ENCODE measurements around the gene CISD1. TPM values are rescaled to one million over a fixed set of nuclear protein-coding genes. Genes with fewer than 3 reads are reported as not detected.

Gene CISD1
- total RNA-seq, 6 experiments from 2014 or later: 25.2 to 40.9 (median 26.4) TPM

DNA sequence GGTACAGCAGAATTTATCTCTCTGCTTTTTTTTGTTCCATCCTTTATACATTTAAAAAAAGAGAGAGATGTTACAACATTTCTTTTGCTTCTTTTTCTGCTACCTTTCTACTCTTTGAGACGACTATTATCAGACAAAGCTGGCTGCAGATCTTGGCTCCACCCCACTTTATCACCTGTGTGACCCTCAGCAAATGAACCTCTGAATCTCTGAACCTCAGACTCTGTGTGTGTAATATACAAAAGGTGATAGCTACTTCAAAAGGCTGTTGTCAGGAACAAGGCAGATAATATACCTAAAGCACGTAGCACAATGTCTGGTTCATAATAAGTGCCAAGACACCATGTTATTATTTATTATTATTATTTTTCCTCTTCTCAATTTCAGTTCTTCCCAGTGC is 33.3 kb downstream of the CISD1 start:
- no peaks in the 10 kb centered on the region for H3K4me1 ChIP-seq
- intact Hi-C loops (cut with DNase I): no loop called here
- no peaks in the 10 kb centered on the region for H3K9me3 ChIP-seq
- DNase-seq (no peak), ATAC-seq (no peak)
- 25% methylated on average over 2 of the region's 2 CpGs for WGBS (ENCODE audit: insufficient coverage, low coverage, low lambda C conversion rate, missing lambda C conversion rate)
- H3K4me3 ChIP-seq: no peak overlapping the region
- H3K27ac ChIP-seq: no peak overlapping the region
- H3K27me3 ChIP-seq: no peaks in the 10 kb centered on the region
- TF ChIP-seq POLR2A (IDR thresholded peaks at IDR 0.05): no peak
- TF ChIP-seq, protein P1, sequence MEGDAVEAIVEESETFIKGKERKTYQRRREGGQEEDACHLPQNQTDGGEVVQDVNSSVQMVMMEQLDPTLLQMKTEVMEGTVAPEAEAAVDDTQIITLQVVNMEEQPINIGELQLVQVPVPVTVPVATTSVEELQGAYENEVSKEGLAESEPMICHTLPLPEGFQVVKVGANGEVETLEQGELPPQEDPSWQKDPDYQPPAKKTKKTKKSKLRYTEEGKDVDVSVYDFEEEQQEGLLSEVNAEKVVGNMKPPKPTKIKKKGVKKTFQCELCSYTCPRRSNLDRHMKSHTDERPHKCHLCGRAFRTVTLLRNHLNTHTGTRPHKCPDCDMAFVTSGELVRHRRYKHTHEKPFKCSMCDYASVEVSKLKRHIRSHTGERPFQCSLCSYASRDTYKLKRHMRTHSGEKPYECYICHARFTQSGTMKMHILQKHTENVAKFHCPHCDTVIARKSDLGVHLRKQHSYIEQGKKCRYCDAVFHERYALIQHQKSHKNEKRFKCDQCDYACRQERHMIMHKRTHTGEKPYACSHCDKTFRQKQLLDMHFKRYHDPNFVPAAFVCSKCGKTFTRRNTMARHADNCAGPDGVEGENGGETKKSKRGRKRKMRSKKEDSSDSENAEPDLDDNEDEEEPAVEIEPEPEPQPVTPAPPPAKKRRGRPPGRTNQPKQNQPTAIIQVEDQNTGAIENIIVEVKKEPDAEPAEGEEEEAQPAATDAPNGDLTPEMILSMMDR (IDR thresholded peaks at IDR 0.05): no peak
- no peaks in the 10 kb centered on the region for H3K36me3 ChIP-seq

DNA sequence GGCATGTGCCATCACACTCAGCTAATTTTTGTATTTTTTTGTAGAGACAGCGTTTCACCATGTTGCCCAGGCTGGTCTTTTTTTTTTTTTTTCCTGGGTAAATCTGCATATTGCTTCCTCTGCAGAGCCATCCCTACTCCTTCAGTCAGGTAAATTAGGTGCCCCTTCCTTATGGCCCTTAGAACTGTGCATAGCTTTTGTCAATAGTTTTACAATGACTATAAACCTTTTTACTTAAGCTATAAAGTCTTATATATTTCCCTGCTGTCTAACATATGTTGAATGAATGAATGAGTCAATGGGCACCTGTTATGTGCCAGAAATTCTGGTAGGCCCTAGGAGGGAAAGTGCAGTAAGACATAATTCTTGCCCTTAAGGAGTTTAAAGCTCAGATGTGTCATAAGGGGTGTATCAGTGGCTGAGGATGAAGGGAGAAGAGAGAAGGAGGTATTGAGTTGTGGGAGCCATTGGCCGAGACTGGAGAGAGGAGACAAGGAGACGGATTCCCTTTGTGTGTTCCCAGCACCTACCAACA is 35.2 kb downstream of the CISD1 start:
- DNase-seq: no peak
- intact Hi-C loops (cut with DNase I): no loop called here
- 77% methylated on average over 3 of the region's 3 CpGs for WGBS (ENCODE audit: insufficient coverage, low coverage, low lambda C conversion rate, missing lambda C conversion rate)

DNA sequence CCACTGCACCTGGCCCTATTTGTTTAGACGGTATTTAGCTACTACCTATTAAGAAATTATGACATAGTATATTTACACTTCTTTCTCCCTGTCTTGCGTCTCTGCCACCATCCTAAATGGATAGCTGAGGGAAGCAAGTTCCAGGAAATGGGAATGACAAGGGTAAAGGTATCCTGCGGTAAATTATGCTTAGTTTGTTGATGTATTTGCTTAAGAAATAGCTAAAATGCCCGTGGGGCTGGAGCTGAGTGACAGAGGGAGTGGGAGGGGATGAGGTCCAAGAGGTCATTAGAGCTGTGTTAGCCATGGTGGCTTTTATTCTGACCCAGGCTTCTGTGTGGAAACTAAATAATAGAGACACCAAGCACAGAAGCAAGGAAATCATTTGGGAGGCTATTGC is 36.9 kb downstream of the CISD1 start:
- H3K4me1 ChIP-seq: no peaks in the 10 kb centered on the region
- no peaks in the 10 kb centered on the region for H3K36me3 ChIP-seq
- no peak overlapping the region for H3K4me3 ChIP-seq
- intact Hi-C loops (cut with DNase I): no loop called here
- no peak overlapping the region for H3K27ac ChIP-seq
- TF ChIP-seq, protein P1 (IDR thresholded peaks at IDR 0.05): no peak
- no peak for TF ChIP-seq POLR2A (IDR thresholded peaks at IDR 0.05)
- H3K27me3 ChIP-seq: no peaks in the 10 kb centered on the region
- DNase-seq (no peak), ATAC-seq (no peak)
- H3K9me3 ChIP-seq: no peaks in the 10 kb centered on the region
- WGBS (ENCODE audit: insufficient coverage, low coverage, low lambda C conversion rate, missing lambda C conversion rate): 38% methylated on average over 4 of the region's 4 CpGs

More for the DNA sequence above, 35.2 kb downstream of the CISD1 start:
- no peaks in the 10 kb centered on the region for H3K36me3 ChIP-seq
- TF ChIP-seq, protein P1 (IDR thresholded peaks at IDR 0.05): no peak
- no peak for TF ChIP-seq POLR2A (IDR thresholded peaks at IDR 0.05)
- H3K27ac ChIP-seq: no peak overlapping the region
- H3K27me3 ChIP-seq: no peaks in the 10 kb centered on the region
- H3K9me3 ChIP-seq: no peaks in the 10 kb centered on the region
- H3K4me1 ChIP-seq: no peaks in the 10 kb centered on the region
- H3K4me3 ChIP-seq: no peak overlapping the region
- ATAC-seq: no peak

DNA sequence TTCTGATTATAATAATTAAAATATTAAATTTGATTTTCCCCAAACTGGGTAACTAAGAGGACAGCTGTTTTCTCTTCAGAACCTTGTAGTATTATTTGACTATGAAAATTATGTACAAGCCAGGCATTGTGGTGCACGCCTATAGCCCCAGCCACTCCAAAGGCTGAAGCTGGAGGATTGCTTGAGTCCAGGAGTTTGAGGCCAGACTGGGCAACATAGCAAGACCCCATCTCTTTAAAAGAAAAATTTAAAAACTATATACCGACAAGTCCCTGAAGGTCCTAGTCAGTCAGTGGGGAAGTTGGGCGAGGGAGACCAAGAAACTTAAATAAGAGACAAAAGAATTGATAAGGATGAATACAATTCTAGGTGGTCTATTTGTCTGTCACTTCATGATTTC is 38.7 kb downstream of the CISD1 start:
- Histone ChIP-seq H3K27ac (no peak overlapping the region), H3K4me1 (no peaks in the 10 kb centered on the region), H3K4me3 (no peak overlapping the region), H3K9me3 (no peaks in the 10 kb centered on the region), H3K27me3 (no peaks in the 10 kb centered on the region), H3K36me3 (no peaks in the 10 kb centered on the region)
- DNase-seq (no peak), ATAC-seq (no peak)
- TF ChIP-seq, protein P1 (IDR thresholded peaks at IDR 0.05): no peak
- TF ChIP-seq POLR2A (IDR thresholded peaks at IDR 0.05): no peak
- 89% methylated on average over 3 of the region's 3 CpGs for WGBS (ENCODE audit: insufficient coverage, low coverage, low lambda C conversion rate, missing lambda C conversion rate)
- intact Hi-C loops (cut with DNase I): no loop called here

DNA sequence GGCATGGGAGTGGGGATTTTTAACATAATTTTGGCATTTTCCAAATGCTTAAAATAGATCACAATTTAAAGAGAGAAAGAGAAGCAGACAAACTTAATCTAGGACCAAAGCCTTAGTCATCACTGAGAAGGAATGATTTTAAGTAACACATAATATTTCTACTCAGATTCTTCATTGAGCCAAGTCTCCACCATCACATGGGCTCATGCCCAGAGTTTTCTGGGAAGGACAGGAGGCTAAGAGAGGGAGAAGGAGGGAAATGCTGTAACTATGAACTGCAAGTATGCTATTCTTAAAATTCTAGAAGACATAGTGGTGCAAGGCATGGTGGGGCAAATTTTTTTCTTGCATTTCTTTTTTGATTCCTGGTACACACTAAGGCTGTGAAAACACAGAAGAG is 42.1 kb downstream of the CISD1 start:
- Histone ChIP-seq H3K4me1 (no peaks in the 10 kb centered on the region), H3K27me3 (no peaks in the 10 kb centered on the region), H3K4me3 (no peak overlapping the region), H3K9me3 (no peaks in the 10 kb centered on the region), H3K36me3 (no peaks in the 10 kb centered on the region), H3K27ac (no peak overlapping the region)
- no peak for DNase-seq
- TF ChIP-seq, protein P1 (IDR thresholded peaks at IDR 0.05): no peak
- no peak for TF ChIP-seq POLR2A (IDR thresholded peaks at IDR 0.05)
- intact Hi-C loops (cut with DNase I): no loop called here
- no peak for ATAC-seq

Measured in right lobe of liver (tissue), 6 donors.